ENCODE data around the gene NEBL.

The NEBL gene

DNA sequence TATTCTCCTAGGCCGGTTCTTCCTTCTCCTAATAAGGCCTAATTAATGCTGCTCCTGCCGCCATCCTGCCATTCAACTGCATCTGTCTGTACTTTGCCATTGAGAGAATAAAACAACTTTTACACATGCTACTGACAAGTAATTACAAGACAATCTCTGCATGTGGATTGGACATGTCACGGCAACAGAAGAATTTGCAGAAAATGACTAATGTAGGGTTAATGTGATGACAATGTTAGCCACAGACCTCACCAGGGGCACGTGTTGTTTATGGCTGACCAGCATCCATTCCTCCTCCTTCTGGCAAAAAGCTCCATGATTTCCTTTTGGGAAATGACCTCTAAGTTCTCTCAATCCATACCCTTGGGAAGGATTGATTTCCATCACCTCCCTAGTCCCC, 58.0 kb downstream of the NEBL start:
- Histone ChIP-seq H3K9me3 (ENCODE audit: low read length) (peaks cover 4% of the 10 kb centered on the region), H3K36me3 (ENCODE audit: insufficient read depth, low read length) (no peaks in the 10 kb centered on the region), H3K4me3 (ENCODE audit: low read length) (no peak overlapping the region), H3K4me1 (ENCODE audit: insufficient read depth, low read length) (no peaks in the 10 kb centered on the region), H2AFZ (ENCODE audit: low read depth, low read length) (no peak overlapping the region), H3K27me3 (ENCODE audit: insufficient read depth, low read length) (no peaks in the 10 kb centered on the region)

DNA sequence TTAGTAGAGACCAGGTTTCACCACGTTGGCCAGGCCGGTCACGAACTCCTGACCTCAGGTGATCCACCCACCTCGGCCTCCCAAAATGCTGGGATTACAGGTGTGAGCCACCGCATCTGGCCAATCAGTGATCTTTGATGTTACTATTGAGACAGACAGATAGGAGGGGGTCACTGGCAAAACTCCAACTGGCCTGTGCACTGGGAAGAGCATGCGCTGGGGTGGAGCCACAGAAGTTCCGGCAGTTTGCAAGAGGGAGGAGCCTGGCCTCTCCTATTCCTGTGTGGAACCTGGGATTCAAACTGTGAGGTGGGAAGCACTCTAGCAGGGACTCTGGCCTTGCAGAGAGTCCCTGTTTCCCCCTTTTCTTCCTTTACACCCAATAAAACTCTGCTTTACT, 60.7 kb downstream of the NEBL start:
- Histone ChIP-seq H3K27me3 (ENCODE audit: insufficient read depth, low read length) (no peaks in the 10 kb centered on the region), H3K9me3 (ENCODE audit: low read length) (peaks cover 6% of the 10 kb centered on the region), H2AFZ (ENCODE audit: low read depth, low read length) (no peak overlapping the region), H3K36me3 (ENCODE audit: insufficient read depth, low read length) (no peaks in the 10 kb centered on the region), H3K4me1 (ENCODE audit: insufficient read depth, low read length) (no peaks in the 10 kb centered on the region), H3K4me3 (ENCODE audit: low read length) (no peak overlapping the region)

DNA sequence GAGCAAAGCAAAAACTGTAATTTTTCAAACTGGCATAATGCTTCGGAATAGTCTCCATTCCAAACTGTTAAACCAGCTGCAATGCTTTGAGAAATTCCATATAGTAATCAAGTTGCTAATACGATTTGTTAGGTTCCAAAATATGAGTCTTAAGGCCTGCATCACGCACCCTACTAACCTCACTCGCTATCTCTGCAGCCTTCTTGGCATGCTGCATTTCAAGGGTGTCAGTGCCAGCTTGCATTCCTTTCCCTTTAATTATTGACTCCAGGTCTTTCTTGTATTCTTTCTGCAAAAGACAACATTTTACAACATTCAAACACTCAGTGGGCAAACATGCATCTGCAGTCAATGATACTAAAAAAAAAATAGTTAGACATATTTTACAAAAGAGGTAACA, 61.8 kb downstream of the NEBL start:
- H3K9me3 ChIP-seq (ENCODE audit: low read length): peaks cover 6% of the 10 kb centered on the region
- H3K36me3 ChIP-seq (ENCODE audit: insufficient read depth, low read length): no peaks in the 10 kb centered on the region
- H3K4me3 ChIP-seq (ENCODE audit: low read length): no peak overlapping the region
- H2AFZ ChIP-seq (ENCODE audit: low read depth, low read length): no peak overlapping the region
- no peaks in the 10 kb centered on the region for H3K4me1 ChIP-seq (ENCODE audit: insufficient read depth, low read length)
- no peaks in the 10 kb centered on the region for H3K27me3 ChIP-seq (ENCODE audit: insufficient read depth, low read length)

DNA sequence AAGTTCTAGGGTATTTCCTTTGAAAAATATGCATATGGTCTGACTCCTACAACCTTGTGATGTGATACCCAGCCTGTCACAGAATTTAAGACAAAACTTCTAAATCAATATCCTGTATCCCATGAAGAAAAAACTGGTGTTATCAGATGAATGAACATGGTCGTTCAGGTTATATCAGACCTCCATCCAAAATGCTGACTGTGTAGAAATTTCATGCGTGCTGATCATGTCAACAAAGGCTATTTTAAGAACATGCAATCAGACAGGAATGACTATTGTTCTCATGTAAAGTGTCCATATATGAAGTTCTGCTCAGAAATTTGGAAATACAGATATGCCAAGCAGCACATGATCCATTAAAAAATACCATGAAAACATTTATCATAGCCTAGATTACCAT, 62.3 kb downstream of the NEBL start:
- Histone ChIP-seq H3K4me3 (ENCODE audit: low read length) (no peak overlapping the region), H2AFZ (ENCODE audit: low read depth, low read length) (no peak overlapping the region), H3K27me3 (ENCODE audit: insufficient read depth, low read length) (no peaks in the 10 kb centered on the region), H3K9me3 (ENCODE audit: low read length) (peaks cover 6% of the 10 kb centered on the region), H3K4me1 (ENCODE audit: insufficient read depth, low read length) (no peaks in the 10 kb centered on the region), H3K36me3 (ENCODE audit: insufficient read depth, low read length) (no peaks in the 10 kb centered on the region)

DNA sequence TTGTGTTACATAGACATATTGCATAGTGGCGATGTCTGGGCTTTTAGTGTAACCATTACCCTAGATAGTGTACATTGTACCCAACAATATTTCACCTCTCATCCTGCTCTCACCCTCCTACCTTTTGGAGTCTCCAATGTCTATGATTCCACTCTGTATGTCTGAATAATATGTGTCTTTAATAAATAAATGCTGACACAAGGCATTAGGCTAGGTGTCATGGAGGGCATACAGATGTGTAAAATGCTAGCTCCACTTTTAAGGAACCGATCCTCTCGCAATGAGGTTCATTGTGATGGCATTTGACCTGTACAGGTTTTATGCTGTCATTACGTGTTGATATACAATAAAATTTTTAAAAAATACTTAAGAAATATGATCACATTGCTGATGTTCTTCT, 74.3 kb downstream of the NEBL start:
- H3K36me3 ChIP-seq (ENCODE audit: insufficient read depth, low read length): peaks cover 6% of the 10 kb centered on the region
- no peaks in the 10 kb centered on the region for H3K9me3 ChIP-seq (ENCODE audit: low read length)
- no peaks in the 10 kb centered on the region for H3K27me3 ChIP-seq (ENCODE audit: insufficient read depth, low read length)
- no peak overlapping the region for H2AFZ ChIP-seq (ENCODE audit: low read depth, low read length)
- no peak overlapping the region for H3K4me3 ChIP-seq (ENCODE audit: low read length)
- H3K4me1 ChIP-seq (ENCODE audit: insufficient read depth, low read length): no peaks in the 10 kb centered on the region

DNA sequence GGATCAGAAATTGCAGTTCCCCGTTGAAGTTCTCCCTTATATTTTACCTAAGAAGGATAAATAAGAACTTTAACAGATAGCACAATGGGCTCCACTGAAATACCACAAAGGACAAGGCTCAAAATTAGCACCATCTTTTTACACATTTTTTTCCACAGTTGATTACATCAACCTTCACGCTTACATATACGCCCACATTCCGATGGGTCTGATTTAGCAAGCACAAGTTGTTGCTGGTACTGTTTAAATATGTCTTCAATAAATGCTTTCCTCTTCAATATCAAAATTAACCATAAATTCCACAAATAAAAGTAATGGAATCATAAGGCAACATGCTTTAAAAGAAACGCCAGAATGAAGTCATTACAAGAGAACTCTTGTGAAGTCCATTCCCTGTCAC, 79.5 kb downstream of the NEBL start:
- H2AFZ ChIP-seq (ENCODE audit: low read depth, low read length): no peak overlapping the region
- H3K27me3 ChIP-seq (ENCODE audit: insufficient read depth, low read length): no peaks in the 10 kb centered on the region
- no peaks in the 10 kb centered on the region for H3K36me3 ChIP-seq (ENCODE audit: insufficient read depth, low read length)
- no peaks in the 10 kb centered on the region for H3K4me1 ChIP-seq (ENCODE audit: insufficient read depth, low read length)
- H3K9me3 ChIP-seq (ENCODE audit: low read length): no peaks in the 10 kb centered on the region
- H3K4me3 ChIP-seq (ENCODE audit: low read length): no peak overlapping the region

DNA sequence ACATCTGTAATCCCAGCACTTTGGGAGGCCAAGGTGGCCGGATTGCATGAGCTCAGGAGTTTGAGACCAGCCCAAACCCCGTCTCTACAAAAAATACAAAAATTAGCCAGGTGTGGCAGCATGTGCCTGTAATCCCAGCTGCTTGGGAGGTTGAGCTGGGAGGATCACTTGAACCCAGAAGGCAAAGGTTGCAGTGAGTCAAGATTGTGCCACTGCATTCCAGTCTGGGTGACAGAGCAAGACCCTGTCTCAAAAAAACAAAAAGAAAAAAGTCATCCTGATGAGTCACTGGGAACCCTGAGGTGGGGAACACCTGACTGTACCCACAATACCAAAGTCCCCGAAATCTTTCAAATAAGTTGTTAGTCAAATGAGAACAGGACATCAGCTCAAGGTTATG, 80.0 kb downstream of the NEBL start:
- Histone ChIP-seq H2AFZ (ENCODE audit: low read depth, low read length) (no peak overlapping the region), H3K27me3 (ENCODE audit: insufficient read depth, low read length) (no peaks in the 10 kb centered on the region), H3K4me1 (ENCODE audit: insufficient read depth, low read length) (no peaks in the 10 kb centered on the region), H3K36me3 (ENCODE audit: insufficient read depth, low read length) (no peaks in the 10 kb centered on the region), H3K4me3 (ENCODE audit: low read length) (no peak overlapping the region), H3K9me3 (ENCODE audit: low read length) (no peaks in the 10 kb centered on the region)

DNA sequence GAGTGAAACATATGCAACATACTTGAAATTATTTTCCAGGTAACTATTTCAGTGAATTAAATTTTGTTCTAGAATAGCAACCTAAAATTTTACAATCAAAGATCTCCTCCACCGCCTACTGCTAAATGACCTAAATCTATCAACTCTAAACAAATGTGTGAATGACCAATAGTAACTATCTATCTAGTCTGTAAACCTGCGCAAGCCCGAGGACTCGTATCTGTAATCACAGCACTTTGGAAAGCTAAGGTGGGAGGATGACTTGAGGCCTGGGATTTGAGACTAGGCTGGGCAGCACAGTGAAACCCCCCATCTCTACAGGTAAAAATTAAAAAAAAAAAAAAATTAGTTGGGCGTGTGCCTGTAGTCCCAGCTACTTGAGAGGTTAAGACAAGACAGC, 83.0 kb downstream of the NEBL start:
- no peak overlapping the region for H3K4me3 ChIP-seq (ENCODE audit: low read length)
- no peaks in the 10 kb centered on the region for H3K9me3 ChIP-seq (ENCODE audit: low read length)
- no peaks in the 10 kb centered on the region for H3K4me1 ChIP-seq (ENCODE audit: insufficient read depth, low read length)
- H3K36me3 ChIP-seq (ENCODE audit: insufficient read depth, low read length): no peaks in the 10 kb centered on the region
- H2AFZ ChIP-seq (ENCODE audit: low read depth, low read length): no peak overlapping the region
- no peaks in the 10 kb centered on the region for H3K27me3 ChIP-seq (ENCODE audit: insufficient read depth, low read length)

DNA sequence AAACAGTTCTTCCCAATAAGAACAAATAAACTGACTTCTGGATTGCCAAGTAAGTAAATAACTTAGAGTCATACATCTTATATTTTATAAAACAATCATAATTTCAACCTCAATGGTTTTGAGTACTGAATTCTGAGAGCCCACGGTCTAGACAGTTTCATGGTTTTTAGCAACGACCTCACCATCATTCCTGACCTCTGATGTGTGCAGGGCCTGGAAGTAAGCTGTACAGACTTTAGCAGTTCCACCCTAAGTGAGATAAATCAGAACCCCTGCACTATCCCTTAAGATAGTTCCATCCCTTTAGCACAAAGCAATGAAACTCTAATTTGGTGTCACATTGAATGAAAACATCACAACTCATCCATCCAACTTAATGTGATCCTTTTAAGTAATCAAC, 86.0 kb downstream of the NEBL start:
- no peaks in the 10 kb centered on the region for H3K9me3 ChIP-seq (ENCODE audit: low read length)
- no peak overlapping the region for H3K4me3 ChIP-seq (ENCODE audit: low read length)
- no peaks in the 10 kb centered on the region for H3K36me3 ChIP-seq (ENCODE audit: insufficient read depth, low read length)
- H3K27me3 ChIP-seq (ENCODE audit: insufficient read depth, low read length): no peaks in the 10 kb centered on the region
- H2AFZ ChIP-seq (ENCODE audit: low read depth, low read length): no peak overlapping the region
- no peaks in the 10 kb centered on the region for H3K4me1 ChIP-seq (ENCODE audit: insufficient read depth, low read length)

DNA sequence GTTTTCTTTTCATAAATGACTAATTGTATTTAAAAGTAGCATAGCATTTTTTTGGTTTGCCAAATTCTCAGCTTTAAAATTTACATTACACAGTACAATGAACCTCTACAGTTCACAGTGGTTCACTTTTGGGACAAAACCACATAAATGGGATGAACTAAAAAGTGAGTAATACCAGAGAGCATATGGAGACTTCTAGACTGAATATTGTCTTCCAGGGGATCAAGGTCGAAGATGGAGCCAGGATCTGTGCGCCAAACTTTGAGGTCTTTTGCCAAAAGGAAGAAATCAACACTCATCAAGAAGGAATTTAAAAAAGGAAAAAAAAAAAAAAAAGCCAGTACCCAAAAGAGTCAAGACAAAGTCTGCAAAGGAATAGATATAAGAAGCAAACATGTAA, 87.5 kb downstream of the NEBL start:
- Histone ChIP-seq H3K4me3 (ENCODE audit: low read length) (no peak overlapping the region), H2AFZ (ENCODE audit: low read depth, low read length) (no peak overlapping the region), H3K27me3 (ENCODE audit: insufficient read depth, low read length) (no peaks in the 10 kb centered on the region), H3K4me1 (ENCODE audit: insufficient read depth, low read length) (no peaks in the 10 kb centered on the region), H3K9me3 (ENCODE audit: low read length) (no peaks in the 10 kb centered on the region), H3K36me3 (ENCODE audit: insufficient read depth, low read length) (no peaks in the 10 kb centered on the region)

DNA sequence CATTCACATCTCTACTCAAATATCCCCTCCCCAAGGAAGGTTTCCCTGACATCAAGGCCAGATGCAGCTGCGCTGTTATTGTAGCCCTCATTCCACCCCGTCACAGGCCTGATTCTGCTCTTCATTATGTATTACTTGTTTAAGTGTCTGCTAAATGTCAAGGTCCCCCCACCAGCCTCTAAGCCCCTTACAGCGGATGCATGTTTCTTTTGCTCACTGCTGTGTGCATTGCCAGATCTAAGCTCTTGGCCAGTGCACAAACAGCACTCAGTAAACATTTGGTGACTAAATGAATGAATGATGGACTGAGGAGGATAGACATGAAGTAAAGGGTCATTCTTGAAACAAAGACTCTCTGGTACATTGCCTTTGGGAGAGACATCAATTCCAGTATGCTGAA, 90.6 kb downstream of the NEBL start:
- H3K9me3 ChIP-seq (ENCODE audit: low read length): no peaks in the 10 kb centered on the region
- H3K4me1 ChIP-seq (ENCODE audit: insufficient read depth, low read length): no peaks in the 10 kb centered on the region
- H3K36me3 ChIP-seq (ENCODE audit: insufficient read depth, low read length): no peaks in the 10 kb centered on the region
- no peaks in the 10 kb centered on the region for H3K27me3 ChIP-seq (ENCODE audit: insufficient read depth, low read length)
- no peak overlapping the region for H3K4me3 ChIP-seq (ENCODE audit: low read length)
- no peak overlapping the region for H2AFZ ChIP-seq (ENCODE audit: low read depth, low read length)

DNA sequence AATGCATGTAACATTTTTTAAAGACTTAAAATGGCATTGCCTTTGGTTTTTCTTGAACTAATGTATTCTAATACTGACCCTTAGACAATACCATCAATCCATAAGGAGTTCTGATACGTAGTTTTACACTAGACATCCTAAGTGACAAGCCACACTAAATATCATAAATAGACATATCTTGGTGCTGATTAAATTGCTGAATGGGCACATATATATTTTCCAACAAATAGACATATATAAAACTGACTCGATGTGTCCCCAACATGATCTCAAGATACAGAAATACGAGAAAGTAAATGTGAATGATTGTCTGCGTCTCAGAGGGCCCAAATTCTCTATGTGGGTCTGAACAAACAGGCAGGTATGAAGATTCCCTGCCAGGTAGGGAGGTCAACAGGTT, 99.8 kb downstream of the NEBL start:
- Histone ChIP-seq H3K36me3 (ENCODE audit: insufficient read depth, low read length) (no peaks in the 10 kb centered on the region), H3K4me3 (ENCODE audit: low read length) (no peak overlapping the region), H2AFZ (ENCODE audit: low read depth, low read length) (no peak overlapping the region), H3K4me1 (ENCODE audit: insufficient read depth, low read length) (no peaks in the 10 kb centered on the region), H3K9me3 (ENCODE audit: low read length) (no peaks in the 10 kb centered on the region), H3K27me3 (ENCODE audit: insufficient read depth, low read length) (no peaks in the 10 kb centered on the region)

DNA sequence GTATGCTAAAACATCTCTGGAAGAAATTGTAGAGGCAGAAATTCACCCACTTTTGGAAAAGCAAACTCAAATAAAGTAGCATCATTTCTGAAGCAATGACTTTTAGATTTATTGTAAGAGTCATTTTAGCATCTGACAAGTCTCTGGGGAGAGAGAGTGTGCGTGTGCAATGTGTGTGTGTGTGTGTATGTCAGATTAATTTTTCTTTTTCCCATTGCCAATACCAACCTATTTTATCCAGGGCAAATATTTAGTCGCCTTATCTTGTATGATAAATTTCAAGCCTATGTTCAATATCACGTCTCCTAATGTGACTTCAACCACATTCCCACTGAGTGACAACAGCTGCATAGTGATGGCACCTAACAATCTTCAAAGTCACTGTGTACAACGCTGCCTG, 101.7 kb downstream of the NEBL start:
- no peaks in the 10 kb centered on the region for H3K36me3 ChIP-seq (ENCODE audit: insufficient read depth, low read length)
- H3K9me3 ChIP-seq (ENCODE audit: low read length): no peaks in the 10 kb centered on the region
- no peaks in the 10 kb centered on the region for H3K27me3 ChIP-seq (ENCODE audit: insufficient read depth, low read length)
- H3K4me3 ChIP-seq (ENCODE audit: low read length): no peak overlapping the region
- no peak overlapping the region for H2AFZ ChIP-seq (ENCODE audit: low read depth, low read length)
- H3K4me1 ChIP-seq (ENCODE audit: insufficient read depth, low read length): no peaks in the 10 kb centered on the region

DNA sequence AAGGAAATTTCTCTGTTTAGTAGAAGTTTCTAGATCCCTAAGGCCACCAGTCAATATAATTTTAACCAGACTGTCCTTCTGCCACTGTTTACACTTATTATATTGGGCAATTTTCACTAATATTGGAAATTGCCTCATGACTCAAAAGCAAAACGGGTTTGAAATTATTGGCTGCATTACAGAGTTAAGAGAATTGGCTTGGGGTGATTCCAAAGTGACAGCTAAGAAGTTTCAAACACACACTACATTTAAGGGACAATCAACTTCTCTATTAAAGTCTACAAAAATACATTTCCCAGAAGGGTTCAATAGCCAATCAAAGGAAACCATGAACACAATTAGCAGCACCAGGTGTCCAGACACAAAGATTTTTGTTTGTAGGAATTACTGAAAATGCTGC, 111.9 kb downstream of the NEBL start:
- peaks cover 4% of the 10 kb centered on the region for H3K36me3 ChIP-seq (ENCODE audit: insufficient read depth, low read length)
- H3K27me3 ChIP-seq (ENCODE audit: insufficient read depth, low read length): no peaks in the 10 kb centered on the region
- no peaks in the 10 kb centered on the region for H3K4me1 ChIP-seq (ENCODE audit: insufficient read depth, low read length)
- no peaks in the 10 kb centered on the region for H3K9me3 ChIP-seq (ENCODE audit: low read length)
- no peak overlapping the region for H2AFZ ChIP-seq (ENCODE audit: low read depth, low read length)
- no peak overlapping the region for H3K4me3 ChIP-seq (ENCODE audit: low read length)
